Measurements from ENCODE around the gene NDUFS6.

The NDUFS6 gene

DNA sequence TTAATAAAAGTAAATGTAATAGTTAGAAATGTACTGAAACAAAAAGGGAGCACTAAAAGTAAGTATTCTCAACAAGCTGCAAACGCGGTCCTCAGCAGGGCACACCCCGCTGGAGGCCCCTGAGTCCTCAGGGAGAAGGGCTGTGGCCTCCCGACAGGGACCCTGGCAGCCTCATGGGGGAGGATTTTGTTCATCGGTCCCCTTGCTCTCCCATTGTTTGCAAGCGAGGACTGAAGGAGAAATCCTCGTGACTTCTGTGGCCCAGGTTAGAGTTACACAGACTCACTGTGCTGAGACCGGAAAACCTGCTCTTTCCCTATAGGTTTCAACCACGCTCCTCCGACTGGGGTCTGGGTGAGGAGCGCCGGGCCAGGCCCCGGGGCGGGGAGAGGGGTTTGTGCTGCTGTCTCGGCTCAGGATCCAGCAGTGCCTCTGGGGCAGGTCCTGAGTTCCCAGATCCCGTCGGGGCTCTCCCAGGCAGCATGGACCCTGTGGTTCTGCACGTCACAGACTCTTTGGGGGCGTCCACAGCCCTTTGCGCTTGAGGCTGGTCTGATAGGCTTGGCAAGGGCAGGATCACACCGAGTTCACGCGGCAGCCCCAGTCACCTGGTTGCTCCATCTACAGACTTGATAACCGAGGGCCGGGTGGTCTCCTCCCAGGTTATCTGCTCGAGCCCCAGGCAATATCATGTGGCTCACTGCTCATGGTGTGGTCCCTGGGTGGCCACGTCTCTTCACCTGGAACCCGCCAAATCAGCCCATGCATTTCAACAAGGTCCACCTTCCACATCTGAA lies 40.4 kb upstream of the NDUFS6 start:
- no peak overlapping the region for H3K27ac ChIP-seq (ENCODE audit: low read depth, low read length)
- H3K4me1 ChIP-seq (ENCODE audit: control insufficient read depth, low read depth, low read length), result no peaks in the 10 kb centered on the region
- no peak overlapping the region for H2BK120ac ChIP-seq (ENCODE audit: low read depth, low read length)
- no peak overlapping the region for H2BK15ac ChIP-seq (replicated peaks; ENCODE audit: low read depth)
- no CpG with 5 or more reads among the region's 28 CpGs for WGBS (ENCODE audit: extremely low coverage, insufficient coverage, low lambda C conversion rate)
- H3K27me3 ChIP-seq (ENCODE audit: insufficient read depth, low read length, poor library complexity), result no peaks in the 10 kb centered on the region
- H4K5ac ChIP-seq (ENCODE audit: low read length), result no peak overlapping the region
- no peak overlapping the region for H3K18ac ChIP-seq (ENCODE audit: low read length)
- H3K56ac ChIP-seq (ENCODE audit: low read length), result no peak overlapping the region
- H3K4ac ChIP-seq (ENCODE audit: low read depth, low read length), result no peak overlapping the region
- H2BK5ac ChIP-seq (ENCODE audit: low read length), result no peak overlapping the region
- H3K4me3 ChIP-seq (ENCODE audit: low read length), result no peak overlapping the region
- H3K36me3 ChIP-seq (ENCODE audit: control insufficient read depth, insufficient read depth, low read length), result no peaks in the 10 kb centered on the region
- H2AK5ac ChIP-seq (ENCODE audit: low read length), result no peak overlapping the region
- no peak for DNase-seq
- H3K23ac ChIP-seq (ENCODE audit: low read length), result no peak overlapping the region
- no peak overlapping the region for H4K8ac ChIP-seq (ENCODE audit: low read depth, low read length)
- H3K79me1 ChIP-seq (ENCODE audit: low read length), result no peaks in the 10 kb centered on the region
- H3K79me2 ChIP-seq (ENCODE audit: control insufficient read depth, insufficient read depth, low read length), result no peaks in the 10 kb centered on the region
- H3K4me2 ChIP-seq (ENCODE audit: low read length), result no peak overlapping the region
- no peak overlapping the region for H3K9ac ChIP-seq (ENCODE audit: low read length)

DNA sequence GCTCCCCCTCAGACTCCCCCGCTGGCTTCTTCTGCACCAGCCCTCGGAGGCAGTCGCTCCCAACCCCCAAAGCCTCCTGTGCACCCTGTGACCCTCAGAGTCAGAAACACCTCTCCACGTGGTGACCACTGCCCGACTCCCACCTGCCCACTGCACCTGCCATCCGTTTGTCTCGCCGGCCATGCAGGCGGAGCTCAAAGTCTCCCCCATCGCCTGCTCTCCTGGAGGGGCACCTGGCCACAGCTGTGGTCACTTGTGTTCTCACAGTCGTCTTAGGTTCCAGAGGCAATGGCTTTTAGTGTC lies 39.8 kb upstream of the NDUFS6 start:
- Histone ChIP-seq H3K4me1 (ENCODE audit: control insufficient read depth, low read depth, low read length) (no peaks in the 10 kb centered on the region), H3K36me3 (ENCODE audit: control insufficient read depth, insufficient read depth, low read length) (no peaks in the 10 kb centered on the region), H3K9ac (ENCODE audit: low read length) (no peak overlapping the region), H3K23ac (ENCODE audit: low read length) (peak overlapping the region; percentile 66), H3K27me3 (ENCODE audit: insufficient read depth, low read length, poor library complexity) (no peaks in the 10 kb centered on the region), H3K4me3 (ENCODE audit: low read length) (no peak overlapping the region), H2BK120ac (ENCODE audit: low read depth, low read length) (no peak overlapping the region), H3K27ac (ENCODE audit: low read depth, low read length) (no peak overlapping the region), H3K79me2 (ENCODE audit: control insufficient read depth, insufficient read depth, low read length) (no peaks in the 10 kb centered on the region), H3K56ac (ENCODE audit: low read length) (no peak overlapping the region), H4K8ac (ENCODE audit: low read depth, low read length) (no peak overlapping the region), H3K4ac (ENCODE audit: low read depth, low read length) (no peak overlapping the region), H2BK15ac (replicated peaks; ENCODE audit: low read depth) (no peak overlapping the region), H2BK5ac (ENCODE audit: low read length) (no peak overlapping the region), H3K18ac (ENCODE audit: low read length) (no peak overlapping the region), H4K5ac (ENCODE audit: low read length) (no peak overlapping the region), H2AK5ac (ENCODE audit: low read length) (no peak overlapping the region), H3K4me2 (ENCODE audit: low read length) (no peak overlapping the region), H3K79me1 (ENCODE audit: low read length) (no peaks in the 10 kb centered on the region)
- DNase-seq, result no peak
- WGBS (ENCODE audit: extremely low coverage, insufficient coverage, low lambda C conversion rate), result no CpG with 5 or more reads among the region's 11 CpGs

GRCh38 chr5:1762121-1762882 lies 38.9 kb upstream of the NDUFS6 start:
- Histone ChIP-seq H3K4me2 (ENCODE audit: low read length) (no peak overlapping the region), H3K56ac (ENCODE audit: low read length) (no peak overlapping the region), H2BK120ac (ENCODE audit: low read depth, low read length) (no peak overlapping the region), H3K9ac (ENCODE audit: low read length) (no peak overlapping the region), H3K4ac (ENCODE audit: low read depth, low read length) (no peak overlapping the region), H3K36me3 (ENCODE audit: control insufficient read depth, insufficient read depth, low read length) (no peaks in the 10 kb centered on the region), H3K27ac (ENCODE audit: low read depth, low read length) (no peak overlapping the region), H2AK5ac (ENCODE audit: low read length) (no peak overlapping the region), H3K18ac (ENCODE audit: low read length) (no peak overlapping the region), H3K27me3 (ENCODE audit: insufficient read depth, low read length, poor library complexity) (no peaks in the 10 kb centered on the region), H2BK5ac (ENCODE audit: low read length) (no peak overlapping the region), H2BK15ac (replicated peaks; ENCODE audit: low read depth) (no peak overlapping the region), H3K79me2 (ENCODE audit: control insufficient read depth, insufficient read depth, low read length) (no peaks in the 10 kb centered on the region), H3K4me3 (ENCODE audit: low read length) (no peak overlapping the region), H3K23ac (ENCODE audit: low read length) (no peak overlapping the region), H3K4me1 (ENCODE audit: control insufficient read depth, low read depth, low read length) (no peaks in the 10 kb centered on the region), H3K79me1 (ENCODE audit: low read length) (no peaks in the 10 kb centered on the region), H4K5ac (ENCODE audit: low read length) (no peak overlapping the region), H4K8ac (ENCODE audit: low read depth, low read length) (no peak overlapping the region)
- no CpG with 5 or more reads among the region's 25 CpGs for WGBS (ENCODE audit: extremely low coverage, insufficient coverage, low lambda C conversion rate)
- DNase-seq, result no peak

DNA sequence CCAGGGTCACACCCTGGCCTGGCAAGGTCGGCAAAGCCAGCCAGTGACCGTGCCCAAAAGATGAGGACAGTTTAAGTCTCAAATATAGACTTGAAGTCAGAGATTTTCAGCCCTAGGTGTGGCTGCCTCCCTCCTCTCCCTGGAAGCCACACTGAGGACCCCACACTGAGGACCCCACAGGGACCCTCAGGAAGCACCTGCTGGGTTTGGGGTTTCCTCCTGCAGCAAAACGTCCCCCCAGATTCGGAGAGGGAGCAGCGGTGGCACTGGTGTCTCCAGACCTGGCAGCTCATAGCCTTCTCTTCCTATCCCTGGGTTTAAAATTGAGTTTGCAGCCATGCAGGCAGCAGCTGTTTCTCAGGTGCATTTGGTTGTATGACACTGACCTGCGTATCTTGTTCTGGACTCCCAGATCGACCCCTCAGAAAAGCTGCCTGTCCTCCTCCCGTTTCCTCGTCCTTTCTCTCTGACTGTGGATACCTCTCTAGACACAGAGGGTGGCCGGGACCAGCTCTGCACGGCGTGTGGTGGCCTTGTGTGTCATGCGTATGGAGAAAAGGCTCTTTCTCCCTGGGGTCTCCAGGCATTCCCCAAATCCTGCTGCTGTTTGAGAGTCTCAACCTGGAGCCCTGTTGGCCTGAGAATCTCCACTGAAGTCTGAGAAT lies 38.2 kb upstream of the NDUFS6 start:
- Histone ChIP-seq H3K56ac (ENCODE audit: low read length) (no peak overlapping the region), H3K4me3 (ENCODE audit: low read length) (no peak overlapping the region), H3K9ac (ENCODE audit: low read length) (no peak overlapping the region), H3K27ac (ENCODE audit: low read depth, low read length) (no peak overlapping the region), H2BK120ac (ENCODE audit: low read depth, low read length) (no peak overlapping the region), H3K36me3 (ENCODE audit: control insufficient read depth, insufficient read depth, low read length) (no peaks in the 10 kb centered on the region), H3K27me3 (ENCODE audit: insufficient read depth, low read length, poor library complexity) (no peaks in the 10 kb centered on the region), H4K5ac (ENCODE audit: low read length) (no peak overlapping the region), H3K4ac (ENCODE audit: low read depth, low read length) (no peak overlapping the region), H2BK5ac (ENCODE audit: low read length) (no peak overlapping the region), H4K8ac (ENCODE audit: low read depth, low read length) (no peak overlapping the region), H3K79me2 (ENCODE audit: control insufficient read depth, insufficient read depth, low read length) (no peaks in the 10 kb centered on the region), H3K79me1 (ENCODE audit: low read length) (no peaks in the 10 kb centered on the region), H2AK5ac (ENCODE audit: low read length) (no peak overlapping the region), H3K4me2 (ENCODE audit: low read length) (no peak overlapping the region), H3K4me1 (ENCODE audit: control insufficient read depth, low read depth, low read length) (no peaks in the 10 kb centered on the region), H2BK15ac (replicated peaks; ENCODE audit: low read depth) (no peak overlapping the region), H3K18ac (ENCODE audit: low read length) (no peak overlapping the region), H3K23ac (ENCODE audit: low read length) (no peak overlapping the region)
- no CpG with 5 or more reads among the region's 13 CpGs for WGBS (ENCODE audit: extremely low coverage, insufficient coverage, low lambda C conversion rate)
- DNase-seq, result no peak

DNA sequence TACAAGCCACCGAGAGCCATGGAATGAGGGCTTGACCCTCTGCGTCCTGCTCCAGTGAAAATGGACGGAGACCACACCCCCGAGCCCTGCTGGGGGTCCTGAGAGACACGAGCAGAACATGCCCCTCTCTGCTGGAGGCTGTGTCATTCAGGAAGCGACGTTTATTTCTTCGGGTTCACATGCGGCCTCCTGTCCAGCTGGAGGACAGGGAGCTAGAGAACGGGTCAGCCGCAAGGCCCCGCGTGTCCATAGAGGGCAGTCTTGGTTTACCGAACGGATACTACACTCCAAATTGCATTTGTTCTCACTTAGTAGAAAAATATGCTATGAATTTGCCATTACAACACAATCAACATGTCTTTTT lies 37.7 kb upstream of the NDUFS6 start:
- WGBS (ENCODE audit: extremely low coverage, insufficient coverage, low lambda C conversion rate), result no CpG with 5 or more reads among the region's 15 CpGs
- no peak overlapping the region for H2AK5ac ChIP-seq (ENCODE audit: low read length)
- no peak overlapping the region for H3K4ac ChIP-seq (ENCODE audit: low read depth, low read length)
- no peaks in the 10 kb centered on the region for H3K79me1 ChIP-seq (ENCODE audit: low read length)
- no peak overlapping the region for H4K5ac ChIP-seq (ENCODE audit: low read length)
- no peak overlapping the region for H3K27ac ChIP-seq (ENCODE audit: low read depth, low read length)
- H2BK120ac ChIP-seq (ENCODE audit: low read depth, low read length), result no peak overlapping the region
- H3K9ac ChIP-seq (ENCODE audit: low read length), result no peak overlapping the region
- H3K27me3 ChIP-seq (ENCODE audit: insufficient read depth, low read length, poor library complexity), result no peaks in the 10 kb centered on the region
- H3K36me3 ChIP-seq (ENCODE audit: control insufficient read depth, insufficient read depth, low read length), result no peaks in the 10 kb centered on the region
- DNase-seq, result peak; percentile 48
- H2BK15ac ChIP-seq (replicated peaks; ENCODE audit: low read depth), result no peak overlapping the region
- no peak overlapping the region for H3K18ac ChIP-seq (ENCODE audit: low read length)
- no peak overlapping the region for H4K8ac ChIP-seq (ENCODE audit: low read depth, low read length)
- H2BK5ac ChIP-seq (ENCODE audit: low read length), result no peak overlapping the region
- no peak overlapping the region for H3K4me3 ChIP-seq (ENCODE audit: low read length)
- H3K56ac ChIP-seq (ENCODE audit: low read length), result no peak overlapping the region
- H3K79me2 ChIP-seq (ENCODE audit: control insufficient read depth, insufficient read depth, low read length), result no peaks in the 10 kb centered on the region
- H3K23ac ChIP-seq (ENCODE audit: low read length), result no peak overlapping the region
- H3K4me2 ChIP-seq (ENCODE audit: low read length), result no peak overlapping the region
- no peaks in the 10 kb centered on the region for H3K4me1 ChIP-seq (ENCODE audit: control insufficient read depth, low read depth, low read length)

Measured in mesendoderm (in vitro differentiated cells).